HS-5 (cell line): ENCODE measurements around the gene MPZ.
"Not testable (repeated sequence)": the region's sequence is repeated elsewhere in the genome, so short reads cannot be mapped to it uniquely, and the experiment has no call there.

Source experiments
- DNase-seq: peaks from one replicate; pipeline ENCODE4 v3.0.0-alpha.2; 2012; ENCODE audit warnings: low read depth

The MPZ gene

DNA sequence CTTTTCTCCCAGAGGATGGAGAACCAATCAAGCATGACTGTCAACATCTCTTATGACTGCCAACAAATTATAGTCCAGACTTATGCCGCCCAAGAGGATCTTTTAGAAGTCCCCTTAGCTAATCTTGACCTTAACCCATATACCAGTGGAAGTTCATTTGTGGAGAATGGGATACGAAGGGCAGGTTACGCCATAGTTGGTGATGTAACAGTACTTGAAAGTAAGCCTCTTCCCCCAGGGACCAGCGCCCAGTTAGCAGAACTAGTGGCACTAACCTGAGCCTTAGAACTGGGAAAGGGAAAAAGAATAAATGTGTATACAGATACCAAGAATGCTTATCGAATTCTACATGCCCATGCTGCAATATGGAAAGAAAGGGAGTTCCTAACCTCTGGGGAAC is 54.5 kb downstream of the MPZ start:
- not testable (repeated sequence) for DNase-seq
